ENCODE results near the gene NETO2. TPM values are rescaled to one million over a fixed set of nuclear protein-coding genes. Genes with fewer than 3 reads are reported as not detected.

NETO2 gene
- total and polyA plus RNA-seq, 2 donors (not counting 3 experiments of a cell fraction or from before 2014, with no cell fraction given), result 18.4 to 24.8 TPM

DNA sequence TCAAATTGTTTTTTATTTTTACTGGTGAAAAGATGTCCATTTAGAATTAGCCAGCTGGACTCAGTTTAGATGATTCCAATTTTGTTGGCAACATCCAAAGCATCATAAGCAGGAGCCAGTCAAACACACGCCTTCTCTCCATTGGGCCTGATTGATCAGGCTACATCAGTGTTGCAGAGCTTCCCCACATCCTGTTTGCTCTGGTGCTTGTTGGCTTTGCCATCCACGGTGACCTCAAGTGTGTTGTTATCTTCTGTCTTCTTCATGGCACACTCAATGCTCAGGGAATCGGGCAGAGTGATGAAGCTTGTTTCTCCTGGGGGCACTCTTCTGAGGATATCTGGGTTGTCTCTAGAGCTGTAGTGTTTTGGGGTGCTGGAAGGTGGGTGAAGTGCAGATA lies 6.3 kb upstream of the NETO2 start:
- Histone ChIP-seq H3K9me1 (replicated peaks; ENCODE audit: control insufficient read depth, extremely low read depth, insufficient read depth, low read length) (no peaks in the 10 kb centered on the region), H3K79me2 (ENCODE audit: control insufficient read depth, insufficient read depth, low read length) (no peaks in the 10 kb centered on the region), H3K4me1 (ENCODE audit: control insufficient read depth, extremely low read depth, insufficient read depth, low read length) (no peaks in the 10 kb centered on the region), H3K27me3 (ENCODE audit: control insufficient read depth in 2 of 2, insufficient read depth in 2 of 2, low read length in 2 of 2) (no peaks in the 10 kb centered on the region), H4K20me1 (replicated peaks; ENCODE audit: control insufficient read depth, extremely low read depth, insufficient read depth, low read length) (no peaks in the 10 kb centered on the region), H2AFZ (ENCODE audit: low read depth, low read length) (no peak overlapping the region), H3K9ac (replicated peaks; ENCODE audit: extremely low read depth, insufficient read depth, low read length) (no peak overlapping the region), H3K27ac (ENCODE audit: insufficient read depth, low read depth, low read length) (no peak overlapping the region), H3K4me3 (replicated peaks in 1 of 3; ENCODE audit: insufficient read depth in 1 of 3, low read depth in 1 of 3, low read length in 3 of 3) (no peak overlapping the region), H3K9me3 (replicated peaks; ENCODE audit: control insufficient read depth, insufficient read depth, low read length) (no peaks in the 10 kb centered on the region), H3K4me2 (ENCODE audit: insufficient read depth, low read length) (no peak overlapping the region), H3K36me3 (ENCODE audit: control insufficient read depth in 2 of 2, extremely low read depth in 1 of 2, insufficient read depth in 2 of 2, low read length in 2 of 2) (no peaks in the 10 kb centered on the region)
- POLR2A ChIA-PET, result interaction anchor here (0.6 kb wide), 1 partner anchor 112 kb away, joined by 4 read pairs; no protein-coding TSS in a partner anchor
- DNase-seq (ENCODE audit: low read depth, low spot score) (no peak), FAIRE-seq (no peak)
- TF ChIP-seq POLR2A (IDR thresholded peaks at IDR 0.05; ENCODE audit: low read depth, low read length) (no peak), EZH2 (IDR thresholded peaks at IDR 0.05; ENCODE audit: borderline replicate concordance, low read depth, low read length, severe bottlenecking) (no peak), FOS (IDR thresholded peaks at IDR 0.05; ENCODE audit: borderline replicate concordance, insufficient read depth, low read length) (no peak), POLR2AphosphoS5 (IDR thresholded peaks at IDR 0.05; ENCODE audit: insufficient read depth, low read depth, low read length) (no peak), MYC (IDR thresholded peaks at IDR 0.05; ENCODE audit: low read depth, low read length) (no peak), GATA2 (IDR thresholded peaks at IDR 0.05; ENCODE audit: insufficient read depth, insufficient read length, low read depth, low read length) (no peak), CTCF (IDR thresholded peaks at IDR 0.05; ENCODE audit: extremely low read depth in 1 of 2, insufficient read depth in 1 of 2, low read depth in 1 of 2, low read length in 2 of 2) (no peak), JUN (IDR thresholded peaks at IDR 0.05; ENCODE audit: borderline replicate concordance, insufficient read depth, insufficient read length, low read depth) (no peak)
- TF ChIP-seq, protein P1, sequence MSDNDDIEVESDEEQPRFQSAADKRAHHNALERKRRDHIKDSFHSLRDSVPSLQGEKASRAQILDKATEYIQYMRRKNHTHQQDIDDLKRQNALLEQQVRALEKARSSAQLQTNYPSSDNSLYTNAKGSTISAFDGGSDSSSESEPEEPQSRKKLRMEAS (IDR thresholded peaks at IDR 0.05; ENCODE audit: insufficient read depth, insufficient read length), result no peak
- intact Hi-C loops (cut with micrococcal nuclease) (no loop called here), dilution Hi-C loops (cut with MboI; ENCODE audit: extremely low pct_ligation_motif_present, low sequenced_read_pairs) (no loop called here)
- CTCF ChIA-PET, result no interaction called here
- no TSS peak for BruUV-seq (replicated peaks)

Measured in endothelial cell of umbilical vein (primary cell).